H9 (cell line): ENCODE results near the gene MAP3K7. TPM values are rescaled to one million over a fixed set of nuclear protein-coding genes. Genes with fewer than 3 reads are reported as not detected.
A peak's percentile ranks its signal among the peaks of the same experiment; 100 is the strongest.

Experiments
- DNase-seq: peaks from one replicate; pipeline ENCODE4 v3.0.0-alpha.2; 2017
- H2AFZ ChIP-seq: one replicate; pipeline ENCODE4 v1.6.1; 2013; ENCODE audit warnings: mild to moderate bottlenecking, low read length, control low read depth, moderate library complexity
- H2AK5ac ChIP-seq: 2 replicates; pipeline ENCODE4 v1.6.1; 2013; ENCODE audit warnings: low read length, control low read depth, mixed read lengths; ENCODE audit not compliant: insufficient read length
- H2BK120ac ChIP-seq: one replicate; pipeline ENCODE4 v1.6.1; 2013; ENCODE audit warnings: low read depth, mild to moderate bottlenecking, low read length, control low read depth, inconsistent platforms; ENCODE audit not compliant: poor library complexity, severe bottlenecking
- H2BK12ac ChIP-seq: 2 replicates; pipeline ENCODE4 v1.6.1; 2013; ENCODE audit warnings: low read length, control low read depth, mixed read lengths, low read depth; ENCODE audit not compliant: insufficient read length
- H2BK15ac ChIP-seq: 2 replicates; pipeline ENCODE4 v1.6.1; 2013; ENCODE audit warnings: low read depth, low read length, control low read depth
- H2BK20ac ChIP-seq: one replicate; pipeline ENCODE4 v1.6.1; 2013; ENCODE audit warnings: low read depth, mild to moderate bottlenecking, low read length, control low read depth, inconsistent platforms; ENCODE audit not compliant: poor library complexity, severe bottlenecking
- H2BK5ac ChIP-seq: 2 replicates; pipeline ENCODE4 v1.6.1; 2013; ENCODE audit warnings: low read length, control low read depth, mixed read lengths; ENCODE audit not compliant: insufficient read length
- H3K14ac ChIP-seq: 2 replicates; pipeline ENCODE4 v1.6.1; 2013; ENCODE audit warnings: low read length, control low read depth; ENCODE audit not compliant: insufficient read depth
- H3K18ac ChIP-seq: 2 replicates; pipeline ENCODE4 v1.6.1; 2013; ENCODE audit warnings: low read depth, mild to moderate bottlenecking, mixed read lengths, low read length, control low read depth; ENCODE audit not compliant: insufficient read length
- H3K23ac ChIP-seq: 2 replicates; pipeline ENCODE4 v1.6.1; 2013; ENCODE audit warnings: low read length, control low read depth, mixed read lengths, low read depth; ENCODE audit not compliant: insufficient read length
- H3K23me2 ChIP-seq: 2 replicates; pipeline ENCODE4 v1.6.1; 2013; ENCODE audit warnings: low read depth, mild to moderate bottlenecking, mixed read lengths, low read length, control low read depth; ENCODE audit not compliant: insufficient read length, poor library complexity, severe bottlenecking
- H3K27ac ChIP-seq: 2 replicates; pipeline ENCODE4 v1.5.1; 2013; ENCODE audit warnings: low read length, control low read depth, mixed read lengths, low read depth; ENCODE audit not compliant: insufficient read length
- H3K27me3 ChIP-seq: 2 replicates; pipeline ENCODE4 v1.6.1; 2013; ENCODE audit warnings: low read length, control low read depth, inconsistent platforms; ENCODE audit not compliant: insufficient read depth
- H3K4ac ChIP-seq: 2 replicates; pipeline ENCODE4 v1.6.1; 2013; ENCODE audit warnings: low read depth, mild to moderate bottlenecking, control low read depth, inconsistent platforms, low read length, moderate library complexity
- H3K4me1 ChIP-seq: 2 replicates; pipeline ENCODE4 v1.6.1; 2013; ENCODE audit warnings: low read length, control low read depth, inconsistent platforms; ENCODE audit not compliant: insufficient read depth
- H3K4me2 ChIP-seq: 2 replicates; pipeline ENCODE4 v1.6.1; 2013; ENCODE audit warnings: low read length, control low read depth, mixed read lengths; ENCODE audit not compliant: insufficient read length, insufficient read depth
- H3K56ac ChIP-seq: 2 replicates; pipeline ENCODE4 v1.6.1; 2013; ENCODE audit warnings: low read depth, mild to moderate bottlenecking, mixed read lengths, low read length, control low read depth; ENCODE audit not compliant: insufficient read length
- H3K79me1 ChIP-seq: 2 replicates; pipeline ENCODE4 v1.6.1; 2013; ENCODE audit warnings: low read depth, mild to moderate bottlenecking, moderate library complexity, low read length, control low read depth, inconsistent platforms; ENCODE audit not compliant: insufficient read depth, poor library complexity, severe bottlenecking
- H3K79me2 ChIP-seq: 2 replicates; pipeline ENCODE4 v1.6.1; 2013; ENCODE audit warnings: low read length, control low read depth, inconsistent platforms; ENCODE audit not compliant: insufficient read depth
- H3K9ac ChIP-seq: 2 replicates; pipeline ENCODE4 v1.6.1; 2013; ENCODE audit warnings: low read length, control low read depth, mixed read lengths; ENCODE audit not compliant: insufficient read length; ENCODE audit errors: extremely low read depth
- H3K9me3 ChIP-seq: one replicate; pipeline ENCODE4 v1.6.1; 2013; ENCODE audit warnings: low read depth, low read length, inconsistent platforms; ENCODE audit not compliant: control insufficient read depth
- H3T11ph ChIP-seq: one replicate; pipeline ENCODE4 v1.6.1; 2013; ENCODE audit warnings: mild to moderate bottlenecking, low read length, control low read depth, inconsistent platforms
- H4K20me1 ChIP-seq: one replicate; pipeline ENCODE4 v1.6.1; 2013; ENCODE audit not compliant: control insufficient read depth, insufficient read length, insufficient read depth
- H4K5ac ChIP-seq: 2 replicates; pipeline ENCODE4 v1.6.1; 2013; ENCODE audit warnings: low read depth, mild to moderate bottlenecking, mixed read lengths, low read length, control low read depth; ENCODE audit not compliant: insufficient read length
- H4K8ac ChIP-seq: replicated peaks from 2 replicates; pipeline ENCODE4 v1.6.1; 2013; ENCODE audit warnings: low read length, control low read depth, mixed read lengths, low read depth; ENCODE audit not compliant: insufficient read length
- H4K91ac ChIP-seq: 2 replicates; pipeline ENCODE4 v1.6.1; 2013; ENCODE audit warnings: low read depth, mild to moderate bottlenecking, moderate library complexity, mixed read lengths, low read length, control low read depth; ENCODE audit not compliant: insufficient read length
- H3K27ac Mint-ChIP-seq, 3 experiments: 2 replicates in 2 of 3; 3 replicates in 1 of 3; pipeline ENCODE4 v1.8.0; 2020 to 2021; ENCODE audit warnings: mixed read lengths in 3 of 3, mild to moderate bottlenecking in 1 of 3, moderate library complexity in 1 of 3
- H3K27me3 Mint-ChIP-seq: 2 replicates; pipeline ENCODE4 v1.8.0; 2021; ENCODE audit warnings: low read depth, mild to moderate bottlenecking, moderate library complexity, mixed read lengths
- H3K36me3 Mint-ChIP-seq, 3 experiments: 2 replicates in 2 of 3; 3 replicates in 1 of 3; pipeline ENCODE4 v1.8.0; 2020 to 2021; ENCODE audit warnings: low read depth in 3 of 3, mixed read lengths in 3 of 3; ENCODE audit not compliant: insufficient read depth in 1 of 3
- H3K4me1 Mint-ChIP-seq, 2 experiments: 2 replicates each; pipeline ENCODE4 v1.8.0; 2020; ENCODE audit warnings: mixed read lengths in 2 of 2
- H3K4me3 Mint-ChIP-seq, 2 experiments: 2 replicates in 1 of 2; 3 replicates in 1 of 2; pipeline ENCODE4 v1.8.0; 2020 to 2021; ENCODE audit warnings: mild to moderate bottlenecking in 2 of 2, mixed read lengths in 2 of 2, moderate library complexity in 1 of 2
- H3K9me3 Mint-ChIP-seq, 2 experiments: 2 replicates in 1 of 2; 3 replicates in 1 of 2; pipeline ENCODE4 v1.8.0; 2020; ENCODE audit warnings: mild to moderate bottlenecking in 2 of 2, mixed read lengths in 2 of 2, moderate library complexity in 1 of 2
- WGBS: extraction: QIAGEN DNeasy Blood & Tissue Kit; methylation state at CpG from one replicate; pipeline ENCODE4 v1.1.7; 2013; ENCODE audit warnings: missing lambda C conversion rate, low lambda C conversion rate, mixed read lengths; ENCODE audit not compliant: insufficient read length; ENCODE audit errors: extremely low coverage; 5-methylcytosine and 5-hydroxymethylcytosine counted together
- total RNA-seq: library from RNA; stranded (reverse); gene quantifications from 2 replicates; pipeline ENCODE4 v1.2.1, GENCODE V29; 2021
- TF ChIP-seq, protein P1 (sequence below): fragments of 200-600 bp; sonication (generic); conservative IDR thresholded peaks from 3 replicates; pipeline ENCODE4 v1.8.0; 2021; ENCODE audit warnings: antibody characterized with exemption, mild to moderate bottlenecking

Gene MAP3K7
- total RNA-seq, 1 experiment from 2014 or later: 31.3 TPM

DNA sequence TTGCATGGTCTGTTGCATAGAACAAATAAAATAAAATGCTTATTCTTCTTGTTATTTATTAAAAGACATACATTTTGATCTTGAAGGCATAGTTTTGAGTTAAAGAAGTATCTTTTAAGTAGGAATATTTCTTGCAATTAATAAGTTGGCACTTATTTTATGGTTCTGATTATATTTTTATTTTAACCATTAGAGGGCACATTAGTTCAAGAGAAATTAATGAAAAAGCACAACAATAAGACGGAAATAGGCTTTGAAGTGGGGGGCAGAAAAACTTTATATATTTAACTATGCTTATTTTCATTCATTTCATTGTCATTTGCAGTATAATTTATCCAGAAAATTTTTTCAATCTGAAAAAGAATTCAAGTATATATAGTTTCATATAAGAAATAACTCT lies 44.2 kb upstream of the MAP3K7 start:
- Histone ChIP-seq H2BK5ac (no peak overlapping the region), H3K79me2 (no peaks in the 10 kb centered on the region), H2BK120ac (no peak overlapping the region), H4K5ac (no peak overlapping the region), H2BK12ac (no peak overlapping the region), H3K14ac (no peak overlapping the region), H3K4me2 (no peak overlapping the region), H2BK15ac (no peak overlapping the region), H3K56ac (no peak overlapping the region), H2AK5ac (no peak overlapping the region), H3K4me1 (no peaks in the 10 kb centered on the region), H3K4ac (no peak overlapping the region), H3K18ac (no peak overlapping the region), H3K27ac (no peak overlapping the region), H4K8ac (no peak overlapping the region), H3K9me3 (no peaks in the 10 kb centered on the region), H3T11ph (no peak overlapping the region), H4K20me1 (no peaks in the 10 kb centered on the region), H2AFZ (no peak overlapping the region), H3K23ac (no peak overlapping the region), H2BK20ac (no peak overlapping the region), H3K79me1 (no peaks in the 10 kb centered on the region), H4K91ac (no peak overlapping the region), H3K23me2 (no peaks in the 10 kb centered on the region), H3K27me3 (no peaks in the 10 kb centered on the region), H3K9ac (no peak overlapping the region)
- H3K9me3 Mint-ChIP-seq: no peaks in the 10 kb centered on the region; a peak in 3 of 5 replicates
- H3K36me3 Mint-ChIP-seq: no peaks in the 10 kb centered on the region; a peak in 1 of 7 replicates
- no CpG with 5 or more reads among the region's 1 CpG for WGBS
- H3K27ac Mint-ChIP-seq: no peak overlapping the region
- H3K4me3 Mint-ChIP-seq: no peak overlapping the region
- TF ChIP-seq, protein P1, sequence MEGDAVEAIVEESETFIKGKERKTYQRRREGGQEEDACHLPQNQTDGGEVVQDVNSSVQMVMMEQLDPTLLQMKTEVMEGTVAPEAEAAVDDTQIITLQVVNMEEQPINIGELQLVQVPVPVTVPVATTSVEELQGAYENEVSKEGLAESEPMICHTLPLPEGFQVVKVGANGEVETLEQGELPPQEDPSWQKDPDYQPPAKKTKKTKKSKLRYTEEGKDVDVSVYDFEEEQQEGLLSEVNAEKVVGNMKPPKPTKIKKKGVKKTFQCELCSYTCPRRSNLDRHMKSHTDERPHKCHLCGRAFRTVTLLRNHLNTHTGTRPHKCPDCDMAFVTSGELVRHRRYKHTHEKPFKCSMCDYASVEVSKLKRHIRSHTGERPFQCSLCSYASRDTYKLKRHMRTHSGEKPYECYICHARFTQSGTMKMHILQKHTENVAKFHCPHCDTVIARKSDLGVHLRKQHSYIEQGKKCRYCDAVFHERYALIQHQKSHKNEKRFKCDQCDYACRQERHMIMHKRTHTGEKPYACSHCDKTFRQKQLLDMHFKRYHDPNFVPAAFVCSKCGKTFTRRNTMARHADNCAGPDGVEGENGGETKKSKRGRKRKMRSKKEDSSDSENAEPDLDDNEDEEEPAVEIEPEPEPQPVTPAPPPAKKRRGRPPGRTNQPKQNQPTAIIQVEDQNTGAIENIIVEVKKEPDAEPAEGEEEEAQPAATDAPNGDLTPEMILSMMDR: 0 out of 3 replicates have a peak, but pooled peaks have one; percentile 24
- peaks cover 0 to 2% of the 10 kb centered on the region in 2 experiments; a peak in 1 of 4 replicates for H3K4me1 Mint-ChIP-seq
- no peak for DNase-seq
- H3K27me3 Mint-ChIP-seq: no peaks in the 10 kb centered on the region
